Uterus (tissue), 4 donors: ENCODE data around the gene RFX2. TPM values are rescaled to one million over a fixed set of nuclear protein-coding genes. Genes with fewer than 3 reads are reported as not detected.

Experiments used
- DNase-seq, 2 donors: peaks; one replicate each; pipeline ENCODE4 v3.0.0-alpha.2; 2019 to 2020
- H3K27ac ChIP-seq, 2 donors: fragments of 200-600 bp; sonication (generic); 1 replicate in 1 of 2; 2 replicates in 1 of 2; pipeline ENCODE4 v1.5.1; 2016 to 2018
- H3K27me3 ChIP-seq, 2 donors: fragments of 200-600 bp; sonication (generic); one replicate each; pipeline ENCODE4 v1.5.1; 2018 to 2019; ENCODE audit warnings: control low read depth in 1 of 2
- H3K36me3 ChIP-seq, 2 donors: fragments of 200-600 bp; sonication (generic); one replicate each; pipeline ENCODE4 v1.5.1; 2019; ENCODE audit warnings: control low read depth in 1 of 2
- H3K4me1 ChIP-seq, 2 donors: fragments of 200-600 bp; sonication (generic); one replicate each; pipeline ENCODE4 v1.5.1; 2018 to 2019; ENCODE audit warnings: control low read depth in 1 of 2
- H3K4me3 ChIP-seq, 2 donors: fragments of 200-600 bp; sonication (generic); 1 replicate in 1 of 2; 2 replicates in 1 of 2; pipeline ENCODE4 v1.5.1; 2018 to 2019; ENCODE audit warnings: mild to moderate bottlenecking in 1 of 2
- H3K9me3 ChIP-seq, 2 donors: fragments of 200-600 bp; sonication (generic); one replicate each; pipeline ENCODE4 v1.5.1; 2019; ENCODE audit warnings: control low read depth in 1 of 2
- POLR2A ChIP-seq, 2 donors: fragments of 450-650 bp; IDR thresholded peaks; one replicate each; pipeline ENCODE4 v1.6.1; 2016; ENCODE audit warnings: antibody characterized with exemption in 2 of 2, mild to moderate bottlenecking in 1 of 2, moderate library complexity in 1 of 2
- intact Hi-C: fragments of 100-400 bp; cut with DNase I; formaldehyde crosslinking; loops from one replicate; pipeline ENCODE4 v1.15.1; 2023; ENCODE audit warnings: low total_unique reads
- total RNA-seq, 4 donors: library from RNA; depleted of rRNA in 3 of 4; stranded (reverse); fragments of >200 nt in 3 of 4; gene quantifications; one replicate each; pipeline versions ENCODE4 v1.1.0 to v1.2.4, GENCODE V29; 2014 to 2023
- TF ChIP-seq, protein P1 (sequence below), 4 experiments: fragments of 200-600 bp in 2 of 4; fragments of 450-650 bp in 2 of 4; sonication (generic) in 2 of 4; IDR thresholded peaks; one replicate each; pipeline ENCODE4 v1.5.1; 2016 to 2019; ENCODE audit warnings: antibody characterized with exemption in 4 of 4, mild to moderate bottlenecking in 2 of 4, moderate library complexity in 1 of 4
- donor health status: DM: yes; HTN: yes; CAD: no.

The RFX2 gene
- total RNA-seq, 4 donors from 2014 or later, result 10.5 to 77.9 (median 22.8) TPM

DNA sequence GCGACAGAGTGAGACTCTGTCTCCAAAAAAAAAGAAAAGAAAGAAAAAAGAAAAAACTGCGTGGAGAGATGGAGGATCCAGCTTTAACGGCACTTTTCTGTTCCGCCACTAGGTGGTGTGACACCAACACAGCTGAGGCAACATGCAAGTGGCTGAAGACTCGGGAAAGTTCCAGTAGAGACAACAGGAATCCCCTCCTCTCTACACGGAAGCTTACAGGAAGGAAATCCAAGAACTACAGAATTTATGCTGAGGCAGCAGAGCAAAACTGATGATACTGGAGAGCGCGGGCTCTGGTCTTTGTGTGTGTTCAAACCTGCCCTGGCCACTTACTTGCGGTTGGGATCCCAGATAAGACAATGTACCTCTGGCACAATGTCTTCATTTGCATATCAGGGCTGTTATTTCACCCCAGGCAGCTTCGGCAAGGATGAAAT is 142.3 kb downstream of the RFX2 start:
- Histone ChIP-seq H3K9me3 (no peaks in the 10 kb centered on the region), H3K4me3 (no peak overlapping the region), H3K27ac (peak overlapping the region; percentile 28 to 65), H3K4me1 (peaks cover 0 to 7% of the 10 kb centered on the region in 2 donors), H3K36me3 (no peaks in the 10 kb centered on the region), H3K27me3 (no peaks in the 10 kb centered on the region)
- TF ChIP-seq, protein P1, sequence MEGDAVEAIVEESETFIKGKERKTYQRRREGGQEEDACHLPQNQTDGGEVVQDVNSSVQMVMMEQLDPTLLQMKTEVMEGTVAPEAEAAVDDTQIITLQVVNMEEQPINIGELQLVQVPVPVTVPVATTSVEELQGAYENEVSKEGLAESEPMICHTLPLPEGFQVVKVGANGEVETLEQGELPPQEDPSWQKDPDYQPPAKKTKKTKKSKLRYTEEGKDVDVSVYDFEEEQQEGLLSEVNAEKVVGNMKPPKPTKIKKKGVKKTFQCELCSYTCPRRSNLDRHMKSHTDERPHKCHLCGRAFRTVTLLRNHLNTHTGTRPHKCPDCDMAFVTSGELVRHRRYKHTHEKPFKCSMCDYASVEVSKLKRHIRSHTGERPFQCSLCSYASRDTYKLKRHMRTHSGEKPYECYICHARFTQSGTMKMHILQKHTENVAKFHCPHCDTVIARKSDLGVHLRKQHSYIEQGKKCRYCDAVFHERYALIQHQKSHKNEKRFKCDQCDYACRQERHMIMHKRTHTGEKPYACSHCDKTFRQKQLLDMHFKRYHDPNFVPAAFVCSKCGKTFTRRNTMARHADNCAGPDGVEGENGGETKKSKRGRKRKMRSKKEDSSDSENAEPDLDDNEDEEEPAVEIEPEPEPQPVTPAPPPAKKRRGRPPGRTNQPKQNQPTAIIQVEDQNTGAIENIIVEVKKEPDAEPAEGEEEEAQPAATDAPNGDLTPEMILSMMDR (IDR thresholded peaks at IDR 0.05), result peak; percentile 72 to 86 (median 82)
- no peak for TF ChIP-seq POLR2A (IDR thresholded peaks at IDR 0.05)
- intact Hi-C loops, result no loop called here
- peak in 1 of 2 donors; percentile 64 for DNase-seq

DNA sequence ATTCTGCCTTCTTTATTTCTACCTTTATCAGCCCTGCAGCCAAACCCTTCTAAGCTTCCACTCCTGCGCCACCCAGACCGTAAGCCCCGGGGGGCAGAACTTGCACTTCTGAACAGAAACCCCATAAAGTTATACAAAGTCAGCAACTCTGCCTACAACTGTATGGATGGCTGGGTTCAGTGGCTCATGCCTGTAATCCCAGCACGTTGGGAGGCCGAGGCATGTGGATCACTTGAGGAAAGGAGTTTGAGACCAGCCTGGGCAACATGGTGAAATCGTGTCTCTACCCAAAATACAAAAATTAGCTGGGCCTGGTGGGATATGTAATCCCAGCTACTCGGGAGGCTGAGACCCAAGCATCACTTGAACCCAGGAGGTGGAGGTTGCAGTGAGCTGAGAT is 142.7 kb downstream of the RFX2 start:
- H3K36me3 ChIP-seq, result no peaks in the 10 kb centered on the region
- H3K4me3 ChIP-seq, result no peak overlapping the region
- H3K4me1 ChIP-seq, result peaks cover 0 to 9% of the 10 kb centered on the region in 2 donors
- H3K27ac ChIP-seq, result peak overlapping the region; percentile 28 to 65
- intact Hi-C loops, result no loop called here
- DNase-seq, result no peak
- no peaks in the 10 kb centered on the region for H3K9me3 ChIP-seq
- TF ChIP-seq, protein P1 (IDR thresholded peaks at IDR 0.05), result no peak
- TF ChIP-seq POLR2A (IDR thresholded peaks at IDR 0.05), result no peak
- no peaks in the 10 kb centered on the region for H3K27me3 ChIP-seq

DNA sequence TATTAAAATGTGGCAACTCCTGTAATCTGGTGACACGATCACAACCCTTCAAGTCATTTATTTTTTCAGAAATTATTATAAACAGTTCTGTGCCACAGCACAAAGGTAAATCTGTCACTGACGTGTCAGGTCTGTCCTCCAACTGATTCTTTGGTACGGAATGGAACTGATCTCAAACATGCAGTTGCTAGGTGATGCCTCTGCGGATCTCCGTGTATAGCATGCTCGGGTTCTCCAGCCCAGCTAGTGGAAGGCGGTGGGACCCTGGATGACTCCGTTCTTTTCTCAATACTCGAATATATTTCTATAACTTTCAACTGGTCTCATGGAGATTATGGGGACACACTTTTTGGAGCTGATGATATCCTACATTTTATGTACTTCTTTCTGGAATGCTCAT is 143.4 kb downstream of the RFX2 start:
- H3K27ac ChIP-seq, result peak overlapping the region in 1 of 2 donors; percentile 65

DNA sequence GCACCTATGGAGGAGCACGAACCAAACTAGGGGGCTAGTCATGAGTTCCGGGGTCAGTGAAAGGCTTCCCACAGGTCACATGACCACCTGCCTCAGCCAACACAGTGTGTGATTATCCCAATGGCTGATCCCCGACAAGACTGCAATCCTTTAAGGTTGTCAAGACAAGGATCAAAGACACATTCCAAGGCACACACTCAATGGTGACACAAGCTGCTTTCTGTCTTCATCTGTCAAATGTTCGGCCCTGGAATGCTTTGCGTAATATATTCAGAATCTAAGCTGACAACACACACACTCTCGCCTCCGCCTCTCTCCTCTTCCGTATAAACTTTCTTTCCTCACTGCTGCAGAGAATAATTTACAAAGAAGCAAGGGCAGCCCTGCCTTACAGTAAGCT is 144.1 kb downstream of the RFX2 start:
- no peak for TF ChIP-seq POLR2A (IDR thresholded peaks at IDR 0.05)
- TF ChIP-seq, protein P1 (IDR thresholded peaks at IDR 0.05), result no peak
- no peaks in the 10 kb centered on the region for H3K27me3 ChIP-seq
- no peaks in the 10 kb centered on the region for H3K9me3 ChIP-seq
- H3K36me3 ChIP-seq, result no peaks in the 10 kb centered on the region
- intact Hi-C loops, result no loop called here
- H3K4me1 ChIP-seq, result peaks cover 0 to 18% of the 10 kb centered on the region in 2 donors
- peak; percentile 50 to 62 for DNase-seq
- H3K27ac ChIP-seq, result peak overlapping the region; percentile 56 to 65
- no peak overlapping the region for H3K4me3 ChIP-seq

More for the DNA sequence above, 143.4 kb downstream of the RFX2 start:
- no peaks in the 10 kb centered on the region for H3K9me3 ChIP-seq
- TF ChIP-seq, protein P1 (IDR thresholded peaks at IDR 0.05), result no peak
- no peak for TF ChIP-seq POLR2A (IDR thresholded peaks at IDR 0.05)
- DNase-seq, result no peak
- H3K4me3 ChIP-seq, result no peak overlapping the region
- peaks cover 0 to 12% of the 10 kb centered on the region in 2 donors for H3K4me1 ChIP-seq
- no peaks in the 10 kb centered on the region for H3K36me3 ChIP-seq
- no peaks in the 10 kb centered on the region for H3K27me3 ChIP-seq
- intact Hi-C loops, result no loop called here

DNA sequence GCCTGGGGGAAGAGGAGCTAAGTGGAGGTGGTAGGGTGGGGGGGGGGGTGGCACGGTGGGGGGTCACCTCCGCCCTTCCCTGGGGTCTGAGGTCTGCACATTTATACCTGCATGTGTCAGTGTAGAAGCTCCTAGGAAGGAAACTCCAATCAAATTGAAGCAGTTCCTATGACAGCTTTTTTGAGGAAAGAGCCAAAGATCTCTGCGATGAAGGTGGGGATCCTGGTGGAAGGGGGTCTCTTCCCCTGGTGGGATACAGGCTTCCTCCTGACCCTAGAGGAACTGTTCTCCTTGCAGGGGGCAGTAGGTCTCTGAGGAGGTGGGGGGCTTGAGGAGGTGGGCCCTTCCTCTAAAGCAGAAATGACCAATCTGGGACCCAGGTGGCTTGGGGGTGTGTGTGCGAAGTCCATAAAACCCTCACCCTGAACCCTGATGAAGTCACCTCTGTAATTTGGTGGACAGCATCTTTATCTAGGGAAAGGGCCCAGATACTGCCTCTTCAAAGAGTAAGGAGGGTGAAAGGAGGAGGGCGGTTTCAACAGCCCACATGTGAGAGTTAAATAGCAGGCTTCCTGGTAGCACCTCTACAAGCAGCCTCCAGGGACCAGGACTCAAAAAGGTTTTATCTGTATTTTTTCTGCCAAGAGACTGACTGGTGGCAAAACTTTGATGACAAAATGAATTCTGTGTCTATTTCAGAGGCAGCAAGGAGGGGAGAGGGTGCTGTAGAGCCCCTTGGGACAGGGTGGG is 145.3 kb downstream of the RFX2 start:
- no peaks in the 10 kb centered on the region for H3K9me3 ChIP-seq
- DNase-seq, result no peak
- H3K4me1 ChIP-seq, result peaks cover 0 to 19% of the 10 kb centered on the region in 2 donors
- intact Hi-C loops, result no loop called here
- no peaks in the 10 kb centered on the region for H3K27me3 ChIP-seq
- no peak overlapping the region for H3K4me3 ChIP-seq
- peak overlapping the region in 1 of 2 donors; percentile 65 for H3K27ac ChIP-seq
- H3K36me3 ChIP-seq, result no peaks in the 10 kb centered on the region
- TF ChIP-seq POLR2A (IDR thresholded peaks at IDR 0.05), result no peak
- TF ChIP-seq, protein P1 (IDR thresholded peaks at IDR 0.05), result no peak
